ENCODE data around the gene NEK2.
"Not testable (repeated sequence)": the region's sequence is repeated elsewhere in the genome, so short reads cannot be mapped to it uniquely, and the experiment has no call there.

Gene NEK2

GRCh38 chr1:211632117-211632807 is 43.2 kb downstream of the NEK2 start:
- peak in 1 of 4 experiments; percentile 50 for DNase-seq

GRCh38 chr1:211631168-211631567 is 44.3 kb downstream of the NEK2 start:
- no peak for DNase-seq

- DNase-seq, result no peak
These were observed 45.0 kb downstream of the NEK2 start for GRCh38 chr1:211630236-211631081.

GRCh38 chr1:211628417-211628816 is 47.0 kb downstream of the NEK2 start:
- no peak for DNase-seq

- DNase-seq, result no peak
These were observed 48.2 kb downstream of the NEK2 start for GRCh38 chr1:211627259-211627658.

GRCh38 chr1:211625866-211626265 is 49.6 kb downstream of the NEK2 start:
- not testable (repeated sequence) for DNase-seq

GRCh38 chr1:211625040-211625439 is 50.4 kb downstream of the NEK2 start:
- DNase-seq, result peak; percentile 70 to 86 (median 82)

GRCh38 chr1:211623515-211623914 is 51.9 kb downstream of the NEK2 start:
- no peak for DNase-seq

DNA sequence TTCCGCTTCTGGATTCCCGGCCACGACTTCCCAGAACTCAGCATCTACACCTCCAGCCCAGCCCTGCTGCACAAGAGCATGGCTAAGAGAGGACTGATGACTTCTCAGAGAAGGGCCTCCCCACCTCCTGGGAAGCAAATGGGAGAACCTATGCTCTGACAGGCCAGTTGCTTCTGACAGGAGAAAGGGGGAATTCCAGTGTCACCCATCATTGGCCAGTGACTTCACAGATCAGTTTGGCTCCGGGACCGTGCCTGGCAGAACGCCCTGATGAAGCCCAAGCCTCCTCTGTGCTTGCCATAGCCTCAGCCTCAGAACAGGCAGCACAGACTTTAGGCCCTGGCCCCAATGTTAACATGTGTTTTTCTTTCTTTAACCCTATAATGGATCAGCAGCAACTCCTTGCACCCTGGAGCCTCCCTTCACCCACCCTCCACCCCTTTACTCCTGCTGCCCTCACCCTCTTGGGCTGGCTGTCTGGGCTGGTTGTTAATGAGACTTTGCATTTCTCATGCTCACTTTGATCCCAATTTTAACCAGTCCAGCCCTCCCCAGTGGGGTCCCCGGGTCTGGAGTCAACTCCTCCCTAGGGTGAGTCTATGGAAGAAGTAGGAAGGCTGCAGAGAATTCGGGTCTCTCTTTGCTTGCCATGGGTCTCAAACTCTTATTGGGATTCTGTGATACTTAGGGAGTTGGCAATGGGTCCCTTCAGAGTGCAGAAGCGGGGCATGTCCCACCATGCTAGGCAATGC is 53.8 kb downstream of the NEK2 start:
- DNase-seq, result no peak

GRCh38 chr1:211620097-211620496 is 55.3 kb downstream of the NEK2 start:
- DNase-seq, result no peak

GRCh38 chr1:211619033-211619996 is 56.1 kb downstream of the NEK2 start:
- DNase-seq, result peak in 2 of 4 experiments; percentile 46

DNA sequence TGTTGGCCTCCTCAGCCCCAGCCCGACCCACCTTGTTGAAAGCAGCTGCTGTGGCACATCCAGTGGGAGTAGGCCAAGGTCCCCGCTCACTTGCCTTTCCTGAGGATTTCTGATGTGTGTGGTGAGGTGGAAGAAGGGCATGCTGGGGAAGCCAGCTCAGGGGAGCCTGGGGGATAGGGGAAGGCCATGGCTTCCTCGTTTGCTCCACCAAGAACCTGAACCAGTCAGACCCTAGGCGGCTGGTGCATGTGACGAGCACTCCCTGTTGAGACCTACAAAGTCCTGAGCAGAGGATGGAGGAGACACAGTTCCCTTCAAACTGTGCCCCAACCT is 58.5 kb downstream of the NEK2 start:
- no peak for DNase-seq

DNA sequence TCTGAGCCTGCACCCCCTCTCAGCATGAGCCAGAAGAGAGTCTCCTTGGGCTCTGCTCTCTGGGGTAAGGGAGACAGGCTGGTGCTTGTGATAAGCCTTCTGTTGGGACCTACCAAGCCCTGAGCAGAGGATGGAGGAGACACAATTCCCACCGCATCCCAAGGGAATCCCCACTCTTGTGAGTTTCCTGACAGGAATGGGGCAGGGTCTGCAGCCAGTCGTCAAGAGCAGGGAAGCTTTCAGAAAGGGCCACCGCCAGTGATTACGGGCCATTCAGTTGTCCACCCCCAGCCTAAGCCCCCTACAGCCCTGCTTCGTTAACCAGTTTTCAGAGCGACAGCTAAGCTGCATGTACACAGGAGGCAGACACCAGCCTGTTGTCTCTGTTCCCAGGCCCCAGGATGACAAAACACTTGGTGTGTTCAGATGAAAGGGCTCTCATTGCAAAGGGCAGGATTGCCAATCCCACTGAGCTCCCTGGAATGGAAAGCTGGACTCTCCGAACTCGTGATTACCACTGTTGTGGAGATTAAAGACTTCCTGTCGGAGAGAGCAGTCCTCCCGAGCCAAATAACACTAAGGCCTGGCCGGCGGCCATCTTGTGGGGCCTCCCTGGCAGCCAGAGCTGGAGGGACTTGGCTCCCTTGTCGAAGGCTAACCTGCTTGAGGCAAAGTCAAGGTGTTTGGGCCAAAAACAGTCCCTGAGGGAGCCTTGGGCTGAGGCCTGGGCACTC is 59.0 kb downstream of the NEK2 start:
- DNase-seq, result no peak

- DNase-seq, result no peak
These were observed 60.8 kb downstream of the NEK2 start for GRCh38 chr1:211614615-211615014.

- no peak for DNase-seq
These were observed 61.5 kb downstream of the NEK2 start for GRCh38 chr1:211613951-211614350.

- DNase-seq, result peak; percentile 93 to 98 (median 96)
These were observed 62.1 kb downstream of the NEK2 start for GRCh38 chr1:211613108-211613947.

DNA sequence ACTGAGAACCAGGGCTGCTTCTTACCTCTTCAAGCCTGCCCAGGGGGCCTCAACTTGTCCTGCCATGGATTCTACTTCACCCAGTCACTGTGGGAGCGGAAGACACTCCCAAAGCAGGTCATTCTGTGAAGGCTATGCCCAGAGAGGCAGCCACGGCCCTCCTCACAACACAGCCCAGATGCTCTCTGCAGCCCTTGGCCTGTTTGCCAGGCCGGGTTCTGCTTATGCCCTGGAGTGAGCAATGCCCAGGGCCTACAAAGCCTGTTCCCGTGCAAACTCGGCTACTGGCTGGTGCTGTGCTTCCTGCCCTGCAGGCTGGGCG is 62.7 kb downstream of the NEK2 start:
- no peak for DNase-seq

Data from suppressor macrophage (primary cell).